Measurements from ENCODE around the gene SLC10A7. TPM values are rescaled to one million over a fixed set of nuclear protein-coding genes. Genes with fewer than 3 reads are reported as not detected.

The SLC10A7 gene
- total RNA-seq, 1 donor from 2014 or later = 8.9 TPM

GRCh38 chr4:146236216-146236615, 285.5 kb downstream of the SLC10A7 start:
- H3K4me3 ChIP-seq (ENCODE audit: insufficient read depth, low read depth, low read length) = no peak overlapping the region
- H3K27me3 ChIP-seq (ENCODE audit: insufficient read depth, low read length) = no peaks in the 10 kb centered on the region
- no peaks in the 10 kb centered on the region for H3K79me2 ChIP-seq (ENCODE audit: insufficient read depth, low read length)
- H3K27ac ChIP-seq (ENCODE audit: low read depth, low read length) = no peak overlapping the region
- no peak overlapping the region for H2AFZ ChIP-seq (ENCODE audit: low read depth, low read length)
- H3K36me3 ChIP-seq (ENCODE audit: insufficient read depth, low read length) = no peaks in the 10 kb centered on the region
- no peaks in the 10 kb centered on the region for H3K9me3 ChIP-seq (ENCODE audit: insufficient read depth, low read depth, low read length)
- DNase-seq (ENCODE audit: low read depth) (no peak), FAIRE-seq (no peak)
- H4K20me1 ChIP-seq (ENCODE audit: insufficient read depth, low read length) = no peaks in the 10 kb centered on the region
- H3K4me2 ChIP-seq (ENCODE audit: low read length) = no peak overlapping the region
- peaks cover 5% of the 10 kb centered on the region for H3K27me3 Mint-ChIP-seq (ENCODE audit: low read depth, unreplicated experiment)
- H3K36me3 Mint-ChIP-seq (ENCODE audit: low read depth, unreplicated experiment) = no peaks in the 10 kb centered on the region
- no peak overlapping the region for H3K27ac Mint-ChIP-seq (ENCODE audit: unreplicated experiment)
- no peak for TF ChIP-seq EZH2 (IDR thresholded peaks at IDR 0.05; ENCODE audit: insufficient read depth, low read length)
- no peak for TF ChIP-seq CTCF (IDR thresholded peaks at IDR 0.05; ENCODE audit: insufficient read depth, low read depth, low read length)
- peaks cover 5% of the 10 kb centered on the region for H3K4me1 ChIP-seq (ENCODE audit: insufficient read depth, low read length)
- peaks cover 3% of the 10 kb centered on the region for H3K4me1 Mint-ChIP-seq (ENCODE audit: low read depth, unreplicated experiment)
- H3K9me3 Mint-ChIP-seq (ENCODE audit: unreplicated experiment) = no peaks in the 10 kb centered on the region
- H3K9ac ChIP-seq (ENCODE audit: low read length) = no peak overlapping the region
- no peak overlapping the region for H3K4me3 Mint-ChIP-seq (ENCODE audit: unreplicated experiment)

- H3K4me2 ChIP-seq (ENCODE audit: low read length) = no peak overlapping the region
- Mint-ChIP-seq H3K4me1 (ENCODE audit: low read depth, unreplicated experiment) (no peaks in the 10 kb centered on the region), H3K27me3 (ENCODE audit: low read depth, unreplicated experiment) (peaks cover 8% of the 10 kb centered on the region), H3K27ac (ENCODE audit: unreplicated experiment) (no peak overlapping the region), H3K4me3 (ENCODE audit: unreplicated experiment) (no peak overlapping the region), H3K36me3 (ENCODE audit: low read depth, unreplicated experiment) (no peaks in the 10 kb centered on the region), H3K9me3 (ENCODE audit: unreplicated experiment) (no peaks in the 10 kb centered on the region)
- FAIRE-seq (no peak), DNase-seq (ENCODE audit: low read depth) (no peak)
- no peaks in the 10 kb centered on the region for H3K36me3 ChIP-seq (ENCODE audit: insufficient read depth, low read length)
- H3K79me2 ChIP-seq (ENCODE audit: insufficient read depth, low read length) = no peaks in the 10 kb centered on the region
- no peak overlapping the region for H3K27ac ChIP-seq (ENCODE audit: low read depth, low read length)
- H3K9ac ChIP-seq (ENCODE audit: low read length) = no peak overlapping the region
- no peaks in the 10 kb centered on the region for H3K27me3 ChIP-seq (ENCODE audit: insufficient read depth, low read length)
- no peaks in the 10 kb centered on the region for H3K9me3 ChIP-seq (ENCODE audit: insufficient read depth, low read depth, low read length)
- TF ChIP-seq EZH2 (IDR thresholded peaks at IDR 0.05; ENCODE audit: insufficient read depth, low read length) = no peak
- no peak for TF ChIP-seq CTCF (IDR thresholded peaks at IDR 0.05; ENCODE audit: insufficient read depth, low read depth, low read length)
- H2AFZ ChIP-seq (ENCODE audit: low read depth, low read length) = peak overlapping the region; percentile 17
- no peaks in the 10 kb centered on the region for H3K4me1 ChIP-seq (ENCODE audit: insufficient read depth, low read length)
- H3K4me3 ChIP-seq (ENCODE audit: insufficient read depth, low read depth, low read length) = no peak overlapping the region
- H4K20me1 ChIP-seq (ENCODE audit: insufficient read depth, low read length) = no peaks in the 10 kb centered on the region
These were observed 286.0 kb downstream of the SLC10A7 start for GRCh38 chr4:146235654-146236177.

- H3K4me3 ChIP-seq (ENCODE audit: insufficient read depth, low read depth, low read length) = no peak overlapping the region
- no peak overlapping the region for H3K9ac ChIP-seq (ENCODE audit: low read length)
- H2AFZ ChIP-seq (ENCODE audit: low read depth, low read length) = no peak overlapping the region
- H3K27me3 ChIP-seq (ENCODE audit: insufficient read depth, low read length) = no peaks in the 10 kb centered on the region
- TF ChIP-seq CTCF (IDR thresholded peaks at IDR 0.05; ENCODE audit: insufficient read depth, low read depth, low read length) (no peak), EZH2 (IDR thresholded peaks at IDR 0.05; ENCODE audit: insufficient read depth, low read length) (no peak)
- H3K4me1 ChIP-seq (ENCODE audit: insufficient read depth, low read length) = no peaks in the 10 kb centered on the region
- H3K27ac ChIP-seq (ENCODE audit: low read depth, low read length) = no peak overlapping the region
- no peaks in the 10 kb centered on the region for H3K79me2 ChIP-seq (ENCODE audit: insufficient read depth, low read length)
- Mint-ChIP-seq H3K27me3 (ENCODE audit: low read depth, unreplicated experiment) (peaks cover 12% of the 10 kb centered on the region), H3K27ac (ENCODE audit: unreplicated experiment) (no peak overlapping the region), H3K9me3 (ENCODE audit: unreplicated experiment) (no peaks in the 10 kb centered on the region), H3K4me3 (ENCODE audit: unreplicated experiment) (no peak overlapping the region), H3K36me3 (ENCODE audit: low read depth, unreplicated experiment) (no peaks in the 10 kb centered on the region), H3K4me1 (ENCODE audit: low read depth, unreplicated experiment) (no peaks in the 10 kb centered on the region)
- FAIRE-seq (no peak), DNase-seq (ENCODE audit: low read depth) (no peak)
- H4K20me1 ChIP-seq (ENCODE audit: insufficient read depth, low read length) = no peaks in the 10 kb centered on the region
- H3K4me2 ChIP-seq (ENCODE audit: low read length) = no peak overlapping the region
- H3K9me3 ChIP-seq (ENCODE audit: insufficient read depth, low read depth, low read length) = no peaks in the 10 kb centered on the region
- H3K36me3 ChIP-seq (ENCODE audit: insufficient read depth, low read length) = no peaks in the 10 kb centered on the region
These were observed 289.5 kb downstream of the SLC10A7 start for GRCh38 chr4:146232131-146232722.
